ENCODE measurements around the gene INPP4B.

The INPP4B gene

DNA sequence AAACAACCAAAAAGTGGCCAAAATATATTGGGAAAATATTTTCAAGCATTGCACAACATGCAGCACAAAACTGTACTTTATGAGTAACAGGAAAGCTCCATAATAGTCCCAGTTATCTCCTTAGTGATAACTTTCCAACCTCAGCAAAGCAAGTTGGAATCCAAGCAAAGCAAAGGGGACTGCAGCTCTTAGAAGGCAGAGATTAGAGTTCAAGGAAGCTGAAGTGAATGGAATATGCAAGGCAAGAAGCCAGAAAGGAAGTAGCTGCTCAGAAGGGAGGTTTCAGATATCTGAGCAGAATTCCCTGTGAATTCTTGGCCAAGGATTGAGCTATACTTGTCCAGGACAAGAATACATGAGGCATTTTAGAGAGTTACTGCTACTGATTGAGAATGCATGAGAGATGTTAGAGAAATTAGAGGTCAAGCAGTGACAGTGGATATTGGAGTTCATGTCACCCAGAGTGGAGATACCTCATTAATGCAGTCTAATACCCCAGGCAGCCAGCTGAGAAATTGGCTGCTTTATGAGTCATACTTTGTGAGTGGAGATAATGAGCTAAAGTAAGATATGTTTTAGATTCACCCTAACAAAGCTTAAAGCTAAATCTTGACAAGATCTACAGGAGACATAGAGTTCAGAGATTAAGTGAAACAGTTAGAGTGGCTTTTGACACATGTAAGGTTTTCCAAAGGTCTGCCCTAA lies 102.8 kb downstream of the INPP4B start:
- TF ChIP-seq, protein P1, sequence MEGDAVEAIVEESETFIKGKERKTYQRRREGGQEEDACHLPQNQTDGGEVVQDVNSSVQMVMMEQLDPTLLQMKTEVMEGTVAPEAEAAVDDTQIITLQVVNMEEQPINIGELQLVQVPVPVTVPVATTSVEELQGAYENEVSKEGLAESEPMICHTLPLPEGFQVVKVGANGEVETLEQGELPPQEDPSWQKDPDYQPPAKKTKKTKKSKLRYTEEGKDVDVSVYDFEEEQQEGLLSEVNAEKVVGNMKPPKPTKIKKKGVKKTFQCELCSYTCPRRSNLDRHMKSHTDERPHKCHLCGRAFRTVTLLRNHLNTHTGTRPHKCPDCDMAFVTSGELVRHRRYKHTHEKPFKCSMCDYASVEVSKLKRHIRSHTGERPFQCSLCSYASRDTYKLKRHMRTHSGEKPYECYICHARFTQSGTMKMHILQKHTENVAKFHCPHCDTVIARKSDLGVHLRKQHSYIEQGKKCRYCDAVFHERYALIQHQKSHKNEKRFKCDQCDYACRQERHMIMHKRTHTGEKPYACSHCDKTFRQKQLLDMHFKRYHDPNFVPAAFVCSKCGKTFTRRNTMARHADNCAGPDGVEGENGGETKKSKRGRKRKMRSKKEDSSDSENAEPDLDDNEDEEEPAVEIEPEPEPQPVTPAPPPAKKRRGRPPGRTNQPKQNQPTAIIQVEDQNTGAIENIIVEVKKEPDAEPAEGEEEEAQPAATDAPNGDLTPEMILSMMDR (IDR thresholded peaks at IDR 0.05; ENCODE audit: borderline replicate concordance, insufficient read depth, low read depth, low read length): no peak
- no peak overlapping the region for H3K4me3 ChIP-seq (ENCODE audit: low read depth, low read length)

DNA sequence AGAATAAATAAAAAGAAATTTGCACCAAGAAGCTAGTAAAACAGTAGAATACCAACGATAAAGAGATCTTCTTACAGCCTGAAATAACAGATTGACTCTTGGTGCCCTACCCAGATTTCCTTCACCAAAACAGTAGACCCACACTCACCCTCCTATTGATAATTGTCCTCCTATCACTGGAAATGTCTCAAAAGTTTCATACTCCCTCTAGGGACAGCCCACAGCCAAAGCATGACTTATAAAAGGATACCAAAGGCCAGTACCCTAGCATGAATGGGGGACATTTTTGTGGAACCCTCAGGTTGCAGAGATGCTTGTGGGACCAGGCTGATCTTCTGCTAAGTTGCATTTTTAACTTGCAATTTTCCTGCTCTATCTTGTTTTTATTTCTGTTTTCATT lies 104.1 kb downstream of the INPP4B start:
- TF ChIP-seq, protein P1 (IDR thresholded peaks at IDR 0.05; ENCODE audit: borderline replicate concordance, insufficient read depth, low read depth, low read length): no peak
- no peak overlapping the region for H3K4me3 ChIP-seq (ENCODE audit: low read depth, low read length)

DNA sequence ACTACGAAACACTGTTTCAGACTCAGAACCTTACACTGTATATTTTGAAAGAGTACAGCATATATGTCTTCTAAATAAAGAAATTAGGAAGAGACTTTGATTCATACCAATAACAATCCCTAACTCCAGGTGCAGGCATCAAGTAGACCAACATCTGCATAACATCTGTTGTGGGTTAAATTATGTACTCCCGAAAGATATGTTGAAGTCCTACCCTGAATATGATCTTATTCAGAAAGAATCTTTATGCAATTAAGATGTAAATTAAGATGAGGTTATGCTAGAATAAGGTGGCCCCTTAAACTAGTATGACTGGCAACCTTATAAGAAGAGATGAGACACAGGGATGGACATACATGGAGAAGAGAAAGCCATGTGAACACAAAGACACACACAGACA lies 117.9 kb downstream of the INPP4B start:
- no peak overlapping the region for H3K4me3 ChIP-seq (ENCODE audit: low read depth, low read length)
- TF ChIP-seq, protein P1 (IDR thresholded peaks at IDR 0.05; ENCODE audit: borderline replicate concordance, insufficient read depth, low read depth, low read length): no peak

DNA sequence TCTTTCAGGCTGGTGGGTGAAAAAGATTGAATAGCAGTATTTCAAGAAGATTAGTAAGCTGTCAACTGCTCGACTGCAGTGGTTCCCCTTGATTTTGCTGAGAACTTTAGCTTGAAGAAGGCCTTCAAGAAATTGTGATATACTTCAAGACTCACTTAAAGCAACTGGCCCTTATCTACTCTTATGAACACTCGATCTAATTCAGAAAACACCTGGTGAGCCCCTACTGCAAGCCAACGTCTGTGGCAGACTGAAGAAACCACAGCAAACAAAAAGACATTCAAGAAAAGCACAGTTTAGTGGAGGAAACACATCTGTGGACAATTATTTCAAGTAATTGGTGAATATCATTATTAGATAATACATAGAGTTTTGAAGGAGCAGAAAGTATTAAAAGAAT lies 119.0 kb downstream of the INPP4B start:
- no peak overlapping the region for H3K4me3 ChIP-seq (ENCODE audit: low read depth, low read length)
- TF ChIP-seq, protein P1 (IDR thresholded peaks at IDR 0.05; ENCODE audit: borderline replicate concordance, insufficient read depth, low read depth, low read length): no peak

DNA sequence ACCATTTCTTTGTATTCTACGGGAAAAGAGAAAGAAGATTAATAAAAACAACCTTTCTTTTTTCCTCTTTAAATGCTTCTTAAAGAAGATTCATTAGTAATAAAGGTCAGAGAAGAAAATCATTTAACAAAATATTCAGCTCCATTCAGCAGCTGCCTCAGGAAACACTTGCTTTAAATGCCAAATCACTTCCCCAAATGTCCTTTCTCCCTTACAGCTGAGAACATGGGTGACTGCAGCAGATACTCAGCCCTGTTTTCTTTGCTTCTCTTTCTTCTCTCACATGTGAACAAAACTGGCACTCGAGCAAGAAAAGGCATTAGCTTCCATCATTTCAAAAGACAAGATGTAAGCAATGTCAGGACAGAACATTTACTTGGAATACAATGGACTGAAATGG lies 120.2 kb downstream of the INPP4B start:
- TF ChIP-seq, protein P1 (IDR thresholded peaks at IDR 0.05; ENCODE audit: borderline replicate concordance, insufficient read depth, low read depth, low read length): no peak
- H3K4me3 ChIP-seq (ENCODE audit: low read depth, low read length): no peak overlapping the region

DNA sequence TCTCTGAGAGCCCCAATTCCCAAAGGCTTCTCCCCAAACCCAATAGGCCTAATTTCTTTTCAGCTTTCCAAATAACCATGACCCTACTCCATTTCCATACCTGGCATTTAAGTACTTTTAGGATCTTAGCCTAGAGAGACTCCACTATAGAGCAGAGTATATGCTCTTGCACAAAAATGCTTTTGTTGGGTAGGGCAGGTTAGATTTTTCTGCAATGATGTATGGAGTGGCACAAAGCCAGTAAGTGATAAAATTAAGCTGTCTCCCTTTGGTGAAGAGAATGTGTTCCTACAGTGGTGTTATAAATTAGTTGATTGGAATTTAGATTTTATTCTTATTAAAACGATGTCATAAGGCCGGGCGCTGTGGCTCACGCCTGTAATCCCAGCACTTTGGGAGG lies 124.9 kb downstream of the INPP4B start:
- H3K4me3 ChIP-seq (ENCODE audit: low read depth, low read length): no peak overlapping the region
- TF ChIP-seq, protein P1 (IDR thresholded peaks at IDR 0.05; ENCODE audit: borderline replicate concordance, insufficient read depth, low read depth, low read length): no peak

DNA sequence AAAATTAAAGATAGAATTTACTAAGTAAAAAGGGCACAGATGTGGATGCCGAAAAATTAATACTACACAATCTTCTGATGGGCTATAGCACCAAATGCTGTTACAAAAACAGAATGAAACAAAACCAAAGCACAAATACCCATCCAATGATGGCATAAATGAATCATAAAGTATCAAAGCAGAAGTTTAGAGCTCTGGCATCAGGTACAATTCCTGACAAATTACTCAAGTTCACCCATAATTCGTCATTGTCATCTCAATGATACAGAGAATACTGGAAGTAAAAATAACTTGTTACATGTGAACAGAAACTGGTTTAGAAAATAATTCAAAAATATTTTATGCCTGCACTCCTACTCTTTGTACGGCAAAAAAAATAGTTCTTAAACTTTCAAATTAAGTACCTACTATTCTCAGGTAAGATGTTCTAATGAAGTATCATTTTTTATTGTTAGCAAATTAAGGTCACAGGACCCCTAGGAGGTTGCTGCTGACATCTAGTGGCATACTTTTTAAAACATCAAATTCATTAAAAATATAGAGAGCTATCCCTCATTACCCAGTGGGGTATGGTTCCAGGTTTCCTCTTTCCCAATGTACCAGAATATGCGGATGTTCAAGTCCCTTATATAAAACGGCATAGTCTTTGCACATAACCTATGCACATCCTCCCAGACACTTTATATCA lies 126.1 kb downstream of the INPP4B start:
- no peak overlapping the region for H3K4me3 ChIP-seq (ENCODE audit: low read depth, low read length)
- TF ChIP-seq, protein P1 (IDR thresholded peaks at IDR 0.05; ENCODE audit: borderline replicate concordance, insufficient read depth, low read depth, low read length): no peak

Measured in GM12875 (cell line).